Hematopoietic multipotent progenitor cell (in vitro differentiated cells): Measurements from ENCODE around the gene SLC15A5. TPM values are rescaled to one million over a fixed set of nuclear protein-coding genes. Genes with fewer than 3 reads are reported as not detected.

Experiments
- DNase-seq, 3 donors: peaks; one replicate each; pipeline ENCODE4 v3.0.0-alpha.2; 2011 to 2015; ENCODE audit warnings: low read depth in 2 of 3, low spot score in 2 of 3
- total RNA-seq: library from RNA; depleted of rRNA; stranded (reverse); fragments of >200 nt; gene quantifications from one replicate; pipeline ENCODE4 v1.2.3, GENCODE V29; 2012

SLC15A5 gene
- total RNA-seq, 1 donor = not detected

- no peak for DNase-seq
Measured at GRCh38 chr12:16261944-16262475, 15.5 kb downstream of the SLC15A5 start.

- no peak for DNase-seq
Measured at GRCh38 chr12:16260206-16260605, 17.3 kb downstream of the SLC15A5 start.

- no peak for DNase-seq
Measured at GRCh38 chr12:16258963-16259362, 18.5 kb downstream of the SLC15A5 start.

GRCh38 chr12:16246264-16246663 is 31.2 kb downstream of the SLC15A5 start:
- DNase-seq = no peak

- no peak for DNase-seq
Measured at GRCh38 chr12:16245209-16245608, 32.3 kb downstream of the SLC15A5 start.

- DNase-seq = no peak
Measured at GRCh38 chr12:16243487-16244412, 33.7 kb downstream of the SLC15A5 start.

- no peak for DNase-seq
Measured at GRCh38 chr12:16241346-16241745, 36.1 kb downstream of the SLC15A5 start.

GRCh38 chr12:16238661-16239060 is 38.8 kb downstream of the SLC15A5 start:
- DNase-seq = no peak

GRCh38 chr12:16229676-16230075 is 47.8 kb downstream of the SLC15A5 start:
- no peak for DNase-seq

GRCh38 chr12:16228067-16228466 is 49.4 kb downstream of the SLC15A5 start:
- DNase-seq = no peak

- DNase-seq = no peak
Measured at GRCh38 chr12:16225692-16226091, 51.8 kb downstream of the SLC15A5 start.

GRCh38 chr12:16224196-16224595 is 53.3 kb downstream of the SLC15A5 start:
- DNase-seq = no peak

- no peak for DNase-seq
Measured at GRCh38 chr12:16221776-16222175, 55.7 kb downstream of the SLC15A5 start.

- no peak for DNase-seq
Measured at GRCh38 chr12:16220120-16220519, 57.4 kb downstream of the SLC15A5 start.

- DNase-seq = no peak
Measured at GRCh38 chr12:16218934-16219751, 58.3 kb downstream of the SLC15A5 start.

- DNase-seq = no peak
Measured at GRCh38 chr12:16218234-16218633, 59.3 kb downstream of the SLC15A5 start.

GRCh38 chr12:16211731-16212130 is 65.8 kb downstream of the SLC15A5 start:
- no peak for DNase-seq

- DNase-seq = peak in 2 of 3 donors; percentile 12 to 35
Measured at GRCh38 chr12:16198884-16199283, 78.6 kb downstream of the SLC15A5 start.

GRCh38 chr12:16197600-16197999 is 79.9 kb downstream of the SLC15A5 start:
- no peak for DNase-seq

GRCh38 chr12:16189849-16190248 is 87.6 kb downstream of the SLC15A5 start:
- DNase-seq = peak in 1 of 3 donors; percentile 20

GRCh38 chr12:16187660-16188059 is 89.8 kb downstream of the SLC15A5 start:
- no peak for DNase-seq
